Memory B cell (primary cell): Measurements from ENCODE around the gene BBS2.

Experiments
- ATAC-seq: fragments of 150-1000 bp; cut with Tn5 transposase; 2 replicates; pipeline ENCODE4 v1.10.0; 2021; ENCODE audit warnings: low read depth, mild to moderate bottlenecking, moderate library complexity
- DNase-seq, 2 donors: peaks; one replicate each; pipeline ENCODE4 v3.0.0; 2022; ENCODE audit warnings: low spot score in 2 of 2
- H3K27ac Mint-ChIP-seq: one replicate; pipeline ENCODE4 v1.8.0; 2022; ENCODE audit warnings: mild to moderate bottlenecking, moderate library complexity, mixed read lengths
- H3K27me3 Mint-ChIP-seq: one replicate; pipeline ENCODE4 v1.8.0; 2022; ENCODE audit warnings: mixed read lengths
- H3K36me3 Mint-ChIP-seq: one replicate; pipeline ENCODE4 v1.8.0; 2022; ENCODE audit warnings: mild to moderate bottlenecking, mixed read lengths
- H3K4me1 Mint-ChIP-seq: one replicate; pipeline ENCODE4 v1.8.0; 2022; ENCODE audit warnings: mixed read lengths
- H3K4me3 Mint-ChIP-seq: one replicate; pipeline ENCODE4 v1.8.0; 2022; ENCODE audit warnings: mild to moderate bottlenecking, moderate library complexity, mixed read lengths
- H3K9me3 Mint-ChIP-seq: one replicate; pipeline ENCODE4 v1.8.0; 2022; ENCODE audit warnings: mixed read lengths

BBS2 gene

GRCh38 chr16:56519459-56520250 lies at the start of gene BBS2:
TSS of gene BBS2 (minus strand) at chr16:56520024. CDS start at chr16:56519862, 162 bp downstream.
- H3K4me1 Mint-ChIP-seq: peaks cover 23% of the 10 kb centered on the region
- no peaks in the 10 kb centered on the region for H3K36me3 Mint-ChIP-seq
- peak; percentile 86 for ATAC-seq
- peak; percentile 88 to 90 for DNase-seq
- H3K27ac Mint-ChIP-seq: peak within 1 kb of the TSS; percentile 89
- no peaks in the 10 kb centered on the region for H3K27me3 Mint-ChIP-seq
- H3K9me3 Mint-ChIP-seq: no peaks in the 10 kb centered on the region
- peak within 1 kb of the TSS; percentile 87 for H3K4me3 Mint-ChIP-seq

- peaks cover 11% of the 10 kb centered on the region for H3K27me3 Mint-ChIP-seq
- no peak within 1 kb of the TSS for H3K27ac Mint-ChIP-seq
- peaks cover 4% of the 10 kb centered on the region for H3K9me3 Mint-ChIP-seq
- H3K4me3 Mint-ChIP-seq: no peak within 1 kb of the TSS
- ATAC-seq (no peak), DNase-seq (no peak)
- peaks cover 6% of the 10 kb centered on the region for H3K4me1 Mint-ChIP-seq
- H3K36me3 Mint-ChIP-seq: peaks cover 1% of the 10 kb centered on the region
Observed at GRCh38 chr16:56564793-56565477, 45.1 kb upstream of the BBS2 start, which contains the start of gene MT4. TSS of gene MT4 (plus strand) at chr16:56565073. CDS start at chr16:56565129, 56 bp downstream.

GRCh38 chr16:56561126-56561525 lies 41.3 kb upstream of the BBS2 start:
- H3K4me1 Mint-ChIP-seq: no peaks in the 10 kb centered on the region
- no peak overlapping the region for H3K27ac Mint-ChIP-seq
- H3K4me3 Mint-ChIP-seq: no peak overlapping the region
- peaks cover 13% of the 10 kb centered on the region for H3K27me3 Mint-ChIP-seq
- ATAC-seq (no peak), DNase-seq (no peak)
- H3K36me3 Mint-ChIP-seq: no peaks in the 10 kb centered on the region
- H3K9me3 Mint-ChIP-seq: no peaks in the 10 kb centered on the region

DNA sequence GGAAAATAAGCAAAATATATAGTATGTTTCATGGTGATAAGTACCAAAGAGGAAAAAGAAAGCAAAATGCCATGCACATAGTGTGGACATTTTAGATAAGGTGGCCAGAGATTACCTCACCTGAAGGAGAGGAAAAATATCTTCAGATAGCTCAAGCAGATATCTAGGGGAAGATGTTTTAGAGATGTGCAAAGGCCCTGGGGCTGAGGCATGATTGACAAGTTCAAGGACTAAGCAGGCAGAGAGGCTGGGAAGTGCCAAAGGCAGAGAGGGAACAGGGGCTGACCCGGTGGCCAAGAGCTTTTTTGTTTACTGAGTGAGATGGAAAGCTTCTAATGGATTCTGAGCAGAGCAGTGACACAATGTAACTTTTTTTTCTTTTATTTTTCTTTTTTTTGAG lies 40.6 kb upstream of the BBS2 start:
- Mint-ChIP-seq H3K4me1 (no peaks in the 10 kb centered on the region), H3K9me3 (no peaks in the 10 kb centered on the region), H3K27me3 (peaks cover 13% of the 10 kb centered on the region), H3K36me3 (no peaks in the 10 kb centered on the region), H3K27ac (no peak overlapping the region), H3K4me3 (no peak overlapping the region)
- ATAC-seq (no peak), DNase-seq (no peak)

GRCh38 chr16:56559109-56559508 lies 39.3 kb upstream of the BBS2 start:
- no peak overlapping the region for H3K27ac Mint-ChIP-seq

DNA sequence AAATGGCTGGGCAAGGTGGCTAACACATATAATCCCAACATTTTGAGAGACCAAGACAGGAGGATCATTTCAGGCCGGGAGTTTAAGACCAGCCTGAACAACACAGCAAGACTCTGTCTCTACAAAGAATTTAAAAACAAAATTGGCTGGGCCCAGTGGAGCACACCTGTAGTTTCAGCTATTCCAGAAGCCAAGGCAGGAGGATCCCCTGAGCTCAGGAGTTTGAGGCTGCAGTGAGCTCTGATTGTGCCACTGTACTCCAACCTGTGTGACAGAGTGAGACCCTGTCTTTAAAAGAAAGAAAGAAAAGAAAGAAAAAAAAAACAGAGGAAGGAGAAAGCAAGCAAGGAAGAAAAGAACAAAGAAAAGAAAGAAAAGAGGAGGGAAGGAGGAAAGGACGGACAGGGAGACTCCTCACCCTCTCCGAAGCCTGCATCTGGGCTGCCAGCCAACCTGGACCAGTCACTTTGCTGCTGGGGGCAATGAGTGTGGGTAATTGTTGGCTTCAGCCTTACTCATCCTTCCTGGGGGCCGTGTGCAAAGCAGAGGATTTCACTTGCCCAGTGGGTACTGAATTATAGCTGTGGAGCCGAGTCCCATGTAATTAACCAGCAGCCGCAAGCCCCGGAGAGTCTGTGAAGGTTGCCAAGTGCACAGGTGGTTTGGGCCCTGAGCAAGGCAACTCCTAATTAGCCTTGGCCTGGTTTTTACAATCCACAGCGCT lies 38.4 kb upstream of the BBS2 start:
- H3K4me1 Mint-ChIP-seq: no peaks in the 10 kb centered on the region
- no peak overlapping the region for H3K27ac Mint-ChIP-seq
- no peak overlapping the region for H3K4me3 Mint-ChIP-seq
- ATAC-seq (no peak), DNase-seq (no peak)
- peaks cover 2% of the 10 kb centered on the region for H3K36me3 Mint-ChIP-seq
- no peaks in the 10 kb centered on the region for H3K9me3 Mint-ChIP-seq
- peaks cover 22% of the 10 kb centered on the region for H3K27me3 Mint-ChIP-seq

More at GRCh38 chr16:56559109-56559508, 39.3 kb upstream of the BBS2 start:
- Mint-ChIP-seq H3K9me3 (no peaks in the 10 kb centered on the region), H3K36me3 (no peaks in the 10 kb centered on the region), H3K4me3 (no peak overlapping the region), H3K27me3 (peaks cover 16% of the 10 kb centered on the region), H3K4me1 (no peaks in the 10 kb centered on the region)
- ATAC-seq: no peak
- no peak for DNase-seq

DNA sequence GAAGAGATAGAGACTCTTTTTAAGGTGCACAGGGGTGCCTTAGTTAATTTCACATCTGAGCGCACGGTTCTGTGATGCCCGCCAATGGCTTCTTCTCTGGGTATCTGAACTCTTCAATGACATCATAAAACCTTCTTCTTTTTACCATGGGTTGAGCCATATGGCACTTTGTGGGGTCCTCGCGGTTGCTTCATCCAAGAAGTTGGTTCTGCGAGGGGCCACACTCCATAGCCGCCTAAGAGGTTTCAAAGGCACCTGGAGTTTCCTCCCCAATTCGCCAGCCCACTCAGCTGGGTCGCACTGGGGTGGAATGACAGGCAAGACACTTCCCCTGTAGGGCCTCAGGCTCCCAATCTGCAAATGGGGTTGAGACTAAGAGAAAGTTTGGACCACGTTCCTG lies 34.6 kb upstream of the BBS2 start:
- DNase-seq: no peak
- no peak overlapping the region for H3K4me3 Mint-ChIP-seq
- no peaks in the 10 kb centered on the region for H3K4me1 Mint-ChIP-seq
- H3K27me3 Mint-ChIP-seq: peaks cover 22% of the 10 kb centered on the region
- ATAC-seq: no peak
- no peak overlapping the region for H3K27ac Mint-ChIP-seq
- peaks cover 2% of the 10 kb centered on the region for H3K36me3 Mint-ChIP-seq
- peaks cover 3% of the 10 kb centered on the region for H3K9me3 Mint-ChIP-seq

GRCh38 chr16:56551796-56552738 lies 32.2 kb upstream of the BBS2 start:
- peaks cover 14% of the 10 kb centered on the region for H3K27me3 Mint-ChIP-seq
- DNase-seq (no peak), ATAC-seq (no peak)
- no peak overlapping the region for H3K27ac Mint-ChIP-seq
- H3K4me1 Mint-ChIP-seq: peaks cover 7% of the 10 kb centered on the region
- no peak overlapping the region for H3K4me3 Mint-ChIP-seq
- H3K9me3 Mint-ChIP-seq: peaks cover 3% of the 10 kb centered on the region
- H3K36me3 Mint-ChIP-seq: peaks cover 2% of the 10 kb centered on the region

- no peak overlapping the region for H3K4me3 Mint-ChIP-seq
- peaks cover 3% of the 10 kb centered on the region for H3K9me3 Mint-ChIP-seq
- DNase-seq (no peak), ATAC-seq (no peak)
- peaks cover 14% of the 10 kb centered on the region for H3K27me3 Mint-ChIP-seq
- peaks cover 7% of the 10 kb centered on the region for H3K4me1 Mint-ChIP-seq
- no peak overlapping the region for H3K27ac Mint-ChIP-seq
- H3K36me3 Mint-ChIP-seq: peaks cover 2% of the 10 kb centered on the region
Observed at GRCh38 chr16:56549744-56550385, 30.0 kb upstream of the BBS2 start.

- H3K9me3 Mint-ChIP-seq: peaks cover 3% of the 10 kb centered on the region
- peaks cover 2% of the 10 kb centered on the region for H3K36me3 Mint-ChIP-seq
- H3K4me3 Mint-ChIP-seq: no peak overlapping the region
- no peak overlapping the region for H3K27ac Mint-ChIP-seq
- no peak for ATAC-seq
- DNase-seq: no peak
- H3K4me1 Mint-ChIP-seq: peaks cover 7% of the 10 kb centered on the region
- H3K27me3 Mint-ChIP-seq: peaks cover 14% of the 10 kb centered on the region
Observed at GRCh38 chr16:56549161-56549560, 29.3 kb upstream of the BBS2 start.

DNA sequence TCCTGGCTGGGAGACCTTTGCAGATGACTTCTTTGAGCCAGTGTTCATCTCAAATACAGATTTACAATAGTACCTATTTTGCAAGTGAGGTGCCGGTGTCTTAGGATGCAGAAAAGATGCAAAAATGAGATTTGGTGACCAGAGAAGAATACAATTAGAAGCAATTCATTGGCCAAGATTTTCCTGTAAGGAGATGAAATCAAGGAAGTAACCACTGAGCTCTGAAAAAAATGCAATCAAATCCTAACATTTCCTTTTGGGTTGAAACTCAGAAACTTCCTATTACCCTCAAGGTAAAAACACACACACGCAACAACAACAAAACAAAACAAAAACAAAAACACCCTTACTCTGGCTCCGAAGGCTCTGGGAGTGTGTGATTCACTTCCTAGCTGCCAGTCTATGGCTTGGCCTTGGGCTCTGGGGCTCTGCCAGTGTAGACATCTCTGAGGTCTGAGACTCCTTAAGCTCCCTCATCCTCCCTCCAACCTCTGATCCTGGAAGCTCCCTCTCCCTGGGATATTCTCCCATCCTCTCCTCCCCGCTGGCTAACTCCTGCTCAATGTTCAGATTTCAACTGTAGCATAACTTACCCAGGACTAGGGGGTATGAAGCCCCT lies 28.2 kb upstream of the BBS2 start:
- Mint-ChIP-seq H3K9me3 (peaks cover 3% of the 10 kb centered on the region), H3K36me3 (no peaks in the 10 kb centered on the region), H3K27ac (no peak overlapping the region), H3K4me3 (no peak overlapping the region), H3K27me3 (peaks cover 7% of the 10 kb centered on the region), H3K4me1 (peaks cover 7% of the 10 kb centered on the region)
- DNase-seq (no peak), ATAC-seq (no peak)

GRCh38 chr16:56547120-56547948 lies 27.5 kb upstream of the BBS2 start:
- Mint-ChIP-seq H3K4me1 (peaks cover 7% of the 10 kb centered on the region), H3K27ac (no peak overlapping the region), H3K4me3 (no peak overlapping the region), H3K9me3 (peaks cover 3% of the 10 kb centered on the region), H3K36me3 (no peaks in the 10 kb centered on the region), H3K27me3 (peaks cover 7% of the 10 kb centered on the region)
- ATAC-seq: peak; percentile 34
- DNase-seq: no peak
